Stimulated activated naive CD8-positive, alpha-beta T cell treated with anti-CD3 and anti-CD28 coated beads, Interleukin-15, amount 100 ng/mL, for 72 hours (primary cell): ENCODE results near the gene SCGB3A2.

Experiments used
- ATAC-seq: fragments of 150-1000 bp; cut with Tn5 transposase; 2 replicates; pipeline ENCODE4 v1.10.0; 2021; ENCODE audit warnings: mild to moderate bottlenecking, moderate library complexity
- DNase-seq, 2 donors: peaks; one replicate each; pipeline ENCODE4 v3.0.0; 2021 to 2022
- H3K27ac Mint-ChIP-seq, 2 donors: one replicate each; pipeline ENCODE4 v1.8.0; 2022; ENCODE audit warnings: mild to moderate bottlenecking in 2 of 2, mixed read lengths in 2 of 2, moderate library complexity in 2 of 2
- H3K27me3 Mint-ChIP-seq: one replicate; pipeline ENCODE4 v1.8.0; 2022; ENCODE audit warnings: mixed read lengths
- H3K4me1 Mint-ChIP-seq: one replicate; pipeline ENCODE4 v1.8.0; 2022; ENCODE audit warnings: mild to moderate bottlenecking, mixed read lengths
- H3K4me3 Mint-ChIP-seq, 2 donors: one replicate each; pipeline ENCODE4 v1.8.0; 2022; ENCODE audit warnings: mild to moderate bottlenecking in 2 of 2, mixed read lengths in 2 of 2, moderate library complexity in 1 of 2
- H3K9me3 Mint-ChIP-seq, 2 donors: one replicate each; pipeline ENCODE4 v1.8.0; 2022; ENCODE audit warnings: mixed read lengths in 2 of 2

SCGB3A2 gene, protein sequence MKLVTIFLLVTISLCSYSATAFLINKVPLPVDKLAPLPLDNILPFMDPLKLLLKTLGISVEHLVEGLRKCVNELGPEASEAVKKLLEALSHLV

DNA sequence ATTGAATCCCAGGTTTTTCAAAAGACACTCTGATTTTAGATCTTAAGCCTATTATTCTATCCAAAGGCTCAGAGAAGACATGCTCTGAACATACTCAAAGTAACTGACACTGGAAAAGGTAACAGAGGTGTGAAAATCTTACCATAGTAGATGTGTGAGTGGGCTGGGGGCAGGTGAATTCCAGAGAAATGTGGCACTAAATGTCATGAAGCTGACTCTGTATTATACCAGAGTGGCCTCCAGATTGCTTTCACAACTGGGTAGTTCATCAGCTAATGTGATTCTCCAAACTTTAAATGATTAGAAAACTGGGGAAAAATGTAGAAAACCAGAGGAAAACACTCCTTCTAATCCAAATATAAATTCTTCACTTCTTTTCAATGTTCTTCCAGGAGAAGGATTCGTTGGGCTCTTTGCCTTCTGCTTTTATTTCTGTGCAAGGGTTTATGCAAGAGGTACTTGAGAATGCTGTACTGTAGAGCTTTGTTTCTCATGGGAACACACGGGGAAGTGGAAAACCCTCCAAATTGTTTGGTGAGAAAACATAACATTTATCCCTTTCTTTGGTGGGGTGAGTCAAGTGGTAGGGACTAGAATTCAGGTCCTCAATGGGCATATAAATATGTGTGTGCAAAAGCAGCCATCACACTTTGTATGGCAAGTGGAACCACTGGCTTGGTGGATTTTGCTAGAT lies at the start of gene SCGB3A2:
TSS of gene SCGB3A2 (plus strand) at position 646 of the 694 bp plus-strand sequence. CDS start 93 bp downstream, outside the sequence.
- Mint-ChIP-seq H3K4me1 (no peaks in the 10 kb centered on the region), H3K4me3 (no peak within 1 kb of the TSS), H3K27me3 (no peaks in the 10 kb centered on the region), H3K27ac (no peak within 1 kb of the TSS), H3K9me3 (no peaks in the 10 kb centered on the region)
- ATAC-seq: no peak
- no peak for DNase-seq

DNA sequence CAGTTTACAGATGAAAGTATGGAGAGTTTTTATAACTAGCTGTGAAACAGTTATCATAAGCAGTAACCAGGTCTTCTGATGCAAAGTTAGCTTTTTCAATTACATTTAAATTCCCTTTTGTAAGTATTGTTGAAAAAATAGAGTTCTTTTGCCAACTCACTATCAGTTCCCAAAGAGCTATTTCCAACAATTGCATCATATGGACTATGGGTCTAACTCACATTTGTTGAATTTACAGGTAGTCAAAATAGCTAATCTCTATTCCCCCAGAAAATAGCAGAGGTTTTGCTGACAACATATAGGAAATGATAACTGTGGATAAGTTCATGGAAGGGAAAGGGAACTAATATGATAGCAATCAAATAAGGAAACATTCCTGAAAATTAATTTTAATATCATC lies 48.5 kb upstream of the SCGB3A2 start:
- ATAC-seq: no peak
- no peak for DNase-seq
- Mint-ChIP-seq H3K27ac (peak overlapping the region in 1 of 2 donors; percentile 81), H3K27me3 (peaks cover 24% of the 10 kb centered on the region), H3K9me3 (no peaks in the 10 kb centered on the region), H3K4me1 (no peaks in the 10 kb centered on the region), H3K4me3 (no peak overlapping the region)

DNA sequence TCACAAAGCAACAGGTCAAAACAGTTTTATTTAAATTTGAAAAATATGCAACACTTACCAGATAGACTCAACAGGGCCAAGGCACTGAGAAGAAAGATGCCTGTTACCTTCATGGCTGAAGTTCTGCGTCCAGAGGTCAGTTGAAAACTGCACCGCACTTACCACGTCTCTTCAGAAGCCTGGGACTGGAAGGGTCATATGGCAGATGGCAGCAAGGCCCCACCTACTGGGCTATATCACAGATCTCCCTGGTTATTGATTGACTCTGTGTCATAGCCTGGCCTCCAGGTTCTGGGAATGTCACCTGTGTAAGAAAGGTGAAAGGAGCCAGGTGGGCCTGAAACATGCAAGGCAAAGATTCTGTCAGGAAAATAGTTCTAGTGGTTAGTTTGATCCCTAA lies 47.0 kb upstream of the SCGB3A2 start, which contains the start of gene SPINK1:
TSS of gene SPINK1 (minus strand) at position 207 of the 400 bp plus-strand sequence. CDS start at position 113, 94 bp downstream.
- ATAC-seq: no peak
- no peak for DNase-seq
- H3K4me1 Mint-ChIP-seq: no peaks in the 10 kb centered on the region
- H3K4me3 Mint-ChIP-seq: no peak within 1 kb of the TSS
- H3K9me3 Mint-ChIP-seq: no peaks in the 10 kb centered on the region
- H3K27me3 Mint-ChIP-seq: peaks cover 24% of the 10 kb centered on the region
- no peak within 1 kb of the TSS for H3K27ac Mint-ChIP-seq

DNA sequence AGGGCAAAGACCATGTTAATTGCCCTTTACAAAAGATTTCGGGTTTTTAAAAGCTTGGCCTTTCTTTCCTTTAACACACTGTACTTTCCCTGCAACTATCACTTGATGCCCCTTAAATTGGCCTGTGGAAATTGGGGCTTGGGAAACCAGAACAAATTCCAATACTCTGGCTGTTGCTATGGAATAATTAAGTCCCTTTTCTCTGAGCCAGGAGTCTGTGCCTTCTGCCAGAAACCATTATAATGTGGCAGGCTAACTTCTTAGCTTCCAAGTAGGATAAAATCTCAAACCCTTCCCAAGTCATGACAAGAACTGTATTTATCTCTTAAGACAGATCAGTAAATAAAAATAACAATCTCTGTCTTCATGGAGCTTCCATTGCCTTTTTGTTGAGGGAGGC lies 46.0 kb upstream of the SCGB3A2 start:
- DNase-seq (no peak), ATAC-seq (no peak)
- H3K27me3 Mint-ChIP-seq: peaks cover 24% of the 10 kb centered on the region
- no peak overlapping the region for H3K4me3 Mint-ChIP-seq
- H3K9me3 Mint-ChIP-seq: no peaks in the 10 kb centered on the region
- H3K4me1 Mint-ChIP-seq: no peaks in the 10 kb centered on the region
- H3K27ac Mint-ChIP-seq: no peak overlapping the region

DNA sequence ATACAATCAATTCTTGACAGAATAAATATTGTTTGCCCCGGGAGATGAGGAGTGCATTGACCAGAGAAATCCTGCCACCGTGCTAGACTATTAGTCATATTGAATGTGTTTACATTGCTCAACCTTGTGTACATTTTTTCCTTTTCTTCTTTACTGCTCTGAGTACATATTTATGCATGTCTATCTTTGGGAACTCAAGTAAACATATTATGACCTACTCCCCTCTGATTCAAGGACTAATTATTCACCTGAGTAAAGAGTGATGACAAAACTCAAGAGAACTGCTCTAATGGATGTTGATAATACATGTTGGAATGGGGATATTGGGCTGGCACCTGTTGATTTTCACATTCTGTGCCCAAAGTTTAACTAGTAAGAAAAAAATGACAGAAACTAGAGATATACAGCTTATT lies 43.1 kb upstream of the SCGB3A2 start:
- Mint-ChIP-seq H3K27me3 (peaks cover under 1% of the 10 kb centered on the region), H3K4me3 (no peak overlapping the region), H3K27ac (no peak overlapping the region), H3K4me1 (no peaks in the 10 kb centered on the region), H3K9me3 (no peaks in the 10 kb centered on the region)
- DNase-seq (no peak), ATAC-seq (no peak)

DNA sequence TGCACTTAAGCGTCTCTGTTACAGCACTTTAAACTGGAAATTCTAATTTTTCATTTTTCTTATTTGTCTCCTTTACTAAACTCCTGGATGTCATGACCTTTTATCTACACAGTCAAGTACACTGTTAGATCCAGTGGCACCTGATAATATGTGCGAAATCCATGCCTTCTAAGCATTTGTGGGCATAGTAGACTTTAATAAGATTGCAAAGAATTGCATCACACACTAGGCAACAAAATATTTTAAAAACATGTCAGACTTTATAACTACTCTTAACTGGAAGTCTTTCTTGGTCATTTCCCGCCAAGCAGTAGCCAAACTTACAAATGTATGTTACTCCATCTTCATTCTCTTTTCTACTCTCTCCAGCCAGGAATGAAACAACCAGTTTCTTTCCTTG lies 42.1 kb upstream of the SCGB3A2 start:
- H3K27me3 Mint-ChIP-seq: no peaks in the 10 kb centered on the region

DNA sequence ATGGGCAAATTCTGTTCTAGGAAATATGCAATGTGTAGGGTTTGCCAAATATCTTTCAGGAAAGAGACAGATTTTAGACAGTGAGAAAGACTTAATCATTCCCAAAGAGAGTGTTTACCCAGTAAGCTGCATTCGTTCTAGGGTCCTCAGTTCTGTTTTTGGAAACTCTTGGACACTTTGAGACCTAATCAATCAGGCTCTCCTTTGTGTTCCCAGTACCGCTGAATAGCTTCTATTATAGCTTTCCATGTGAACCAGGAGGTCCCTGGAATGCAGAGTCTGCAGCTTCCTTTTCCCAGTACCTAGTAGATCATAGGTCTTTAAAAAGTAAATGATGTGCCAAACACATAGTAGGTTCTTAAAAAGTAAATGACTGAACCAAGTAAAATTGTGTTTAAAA lies 35.6 kb upstream of the SCGB3A2 start:
- Mint-ChIP-seq H3K4me1 (no peaks in the 10 kb centered on the region), H3K4me3 (no peak overlapping the region), H3K27me3 (peaks cover 8% of the 10 kb centered on the region), H3K27ac (no peak overlapping the region), H3K9me3 (no peaks in the 10 kb centered on the region)
- DNase-seq (no peak), ATAC-seq (no peak)

More for the DNA sequence above, 42.1 kb upstream of the SCGB3A2 start:
- Mint-ChIP-seq H3K4me1 (no peaks in the 10 kb centered on the region), H3K9me3 (no peaks in the 10 kb centered on the region), H3K4me3 (no peak overlapping the region), H3K27ac (no peak overlapping the region)
- no peak for DNase-seq
- ATAC-seq: no peak

DNA sequence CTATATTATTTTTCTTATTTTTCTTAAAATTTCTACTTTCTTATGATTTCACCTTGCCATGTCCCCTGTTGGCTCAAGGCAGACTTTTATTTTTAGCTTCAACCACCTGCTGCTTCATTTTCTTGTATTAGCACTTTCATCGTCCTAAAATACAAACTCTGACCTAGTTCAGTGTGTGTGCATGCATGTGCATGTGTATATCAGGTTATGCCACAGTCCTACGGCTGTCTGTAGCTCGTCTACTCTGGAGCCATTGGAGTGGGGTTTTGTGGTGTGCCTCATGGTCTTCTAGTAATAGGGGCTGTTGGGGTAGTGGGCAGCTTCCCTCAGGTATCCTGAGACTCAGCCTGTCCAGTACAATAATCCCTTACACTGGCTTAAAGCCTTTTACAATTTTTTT lies 33.7 kb upstream of the SCGB3A2 start:
- Mint-ChIP-seq H3K27me3 (peaks cover 8% of the 10 kb centered on the region), H3K4me3 (no peak overlapping the region), H3K27ac (no peak overlapping the region), H3K9me3 (no peaks in the 10 kb centered on the region), H3K4me1 (no peaks in the 10 kb centered on the region)
- DNase-seq (no peak), ATAC-seq (no peak)

DNA sequence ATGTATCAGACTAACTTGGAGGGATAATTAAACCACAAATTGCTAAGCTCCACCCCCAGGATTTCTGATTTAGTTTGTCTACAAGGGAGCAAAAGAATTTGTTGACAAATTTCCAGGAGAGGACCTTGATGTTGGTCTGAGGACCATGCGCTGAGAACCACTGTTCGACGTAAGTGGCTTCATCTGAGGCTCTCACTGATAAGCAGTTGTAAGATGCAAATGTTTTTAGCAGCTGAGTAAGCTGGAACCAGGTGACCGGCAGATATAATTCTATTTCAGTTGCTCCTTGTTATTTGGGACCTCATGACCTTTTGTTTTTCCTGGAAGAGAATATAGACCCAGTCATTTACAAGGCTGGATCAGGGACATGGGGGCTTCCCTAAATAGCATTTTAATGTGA lies 32.9 kb upstream of the SCGB3A2 start:
- peaks cover 8% of the 10 kb centered on the region for H3K27me3 Mint-ChIP-seq
- H3K27ac Mint-ChIP-seq: no peak overlapping the region
- DNase-seq (no peak), ATAC-seq (no peak)
- H3K9me3 Mint-ChIP-seq: no peaks in the 10 kb centered on the region
- no peaks in the 10 kb centered on the region for H3K4me1 Mint-ChIP-seq
- no peak overlapping the region for H3K4me3 Mint-ChIP-seq

DNA sequence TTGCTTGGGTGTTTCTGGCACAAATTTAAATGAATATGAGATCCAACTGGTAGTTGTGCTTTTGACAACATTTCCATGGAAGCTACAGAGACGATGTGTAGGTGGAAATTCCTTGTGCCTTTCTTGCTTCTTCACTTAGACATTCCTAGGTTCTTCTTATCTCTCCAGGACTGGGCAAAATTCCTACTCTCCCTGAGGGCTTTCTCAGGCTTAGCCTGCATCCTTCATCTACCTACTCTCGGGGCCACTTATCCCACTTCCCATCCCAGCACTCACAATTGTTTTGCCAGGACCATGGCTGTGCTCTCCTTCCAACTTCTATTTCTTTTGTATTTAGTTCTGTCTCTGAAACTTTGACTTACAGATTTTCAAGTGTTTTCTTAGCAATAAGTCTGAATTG lies 29.3 kb upstream of the SCGB3A2 start:
- Mint-ChIP-seq H3K27ac (no peak overlapping the region), H3K4me3 (no peak overlapping the region), H3K27me3 (peaks cover 8% of the 10 kb centered on the region), H3K9me3 (no peaks in the 10 kb centered on the region), H3K4me1 (no peaks in the 10 kb centered on the region)
- ATAC-seq: no peak
- no peak for DNase-seq

DNA sequence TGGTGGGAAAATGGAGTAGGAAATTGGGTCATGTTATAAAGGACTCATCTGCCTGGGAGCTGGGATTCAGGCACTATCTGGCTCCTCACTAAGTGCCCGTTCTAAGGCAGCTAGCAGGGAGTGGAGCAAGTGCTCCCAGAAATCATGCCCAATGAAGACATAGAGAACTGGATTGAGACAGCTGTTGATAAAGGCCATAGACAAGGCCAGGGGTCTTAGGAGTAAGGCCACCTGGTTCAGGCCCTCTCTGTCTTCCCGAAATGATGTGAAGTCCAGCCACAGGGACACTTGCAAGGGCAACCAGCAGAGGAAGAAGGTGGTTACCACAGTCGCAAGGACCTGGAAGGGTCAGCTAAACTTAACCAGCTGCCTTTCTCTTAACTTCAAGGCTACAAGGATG lies 26.9 kb upstream of the SCGB3A2 start:
- H3K4me3 Mint-ChIP-seq: no peak overlapping the region
- no peak overlapping the region for H3K27ac Mint-ChIP-seq
- peaks cover 8% of the 10 kb centered on the region for H3K27me3 Mint-ChIP-seq
- ATAC-seq: no peak
- H3K9me3 Mint-ChIP-seq: no peaks in the 10 kb centered on the region
- no peak for DNase-seq
- H3K4me1 Mint-ChIP-seq: no peaks in the 10 kb centered on the region

DNA sequence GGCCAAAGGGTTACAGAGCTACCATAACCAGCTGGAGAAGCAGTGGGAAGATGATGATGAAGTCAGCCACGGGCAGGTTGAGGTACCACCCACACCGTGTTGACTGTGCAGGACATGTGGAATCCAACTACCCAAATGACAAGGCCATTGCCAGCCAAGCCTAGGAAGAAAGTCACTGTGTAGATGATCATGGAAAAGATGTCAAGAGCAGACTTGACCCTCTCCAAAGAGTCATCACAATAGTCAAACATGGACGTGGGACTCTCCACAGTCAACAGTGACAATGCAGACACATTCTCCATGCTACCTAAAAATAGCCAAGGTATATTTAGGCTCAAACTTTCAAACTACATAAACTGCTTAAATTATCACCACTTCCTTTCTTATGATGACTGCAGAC lies 26.1 kb upstream of the SCGB3A2 start:
- Mint-ChIP-seq H3K27ac (no peak overlapping the region), H3K27me3 (peaks cover 8% of the 10 kb centered on the region), H3K4me3 (no peak overlapping the region), H3K9me3 (no peaks in the 10 kb centered on the region), H3K4me1 (no peaks in the 10 kb centered on the region)
- DNase-seq (no peak), ATAC-seq (peak; percentile 15)

DNA sequence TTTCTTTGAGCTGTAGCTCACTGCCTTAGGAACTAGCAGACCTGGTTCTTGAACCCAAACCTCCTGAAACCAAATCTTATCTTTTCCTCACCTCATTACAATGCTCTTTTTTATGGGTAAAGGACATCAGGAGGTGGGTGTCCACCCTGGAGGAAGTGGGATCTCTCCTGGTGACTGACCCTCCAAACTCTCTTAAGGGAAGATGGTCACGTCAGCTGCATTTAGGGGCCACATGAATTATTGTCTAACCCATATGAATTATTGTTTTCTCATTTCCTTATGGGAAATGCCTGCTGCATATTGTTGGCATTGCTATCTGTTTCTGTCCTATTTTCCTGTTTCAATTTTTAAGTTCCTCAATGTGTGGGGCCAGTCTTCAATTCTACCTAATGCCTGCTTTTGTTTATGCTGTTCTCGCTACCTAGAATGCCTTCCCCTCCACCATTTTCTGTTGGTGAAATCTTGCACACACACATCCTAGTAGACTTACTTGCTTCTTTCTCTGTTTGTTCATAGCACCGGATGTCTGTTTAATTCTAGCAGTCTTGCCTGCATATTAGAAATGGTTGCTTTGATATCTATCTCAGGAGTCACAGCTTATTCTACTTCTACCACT lies 25.0 kb upstream of the SCGB3A2 start:
- DNase-seq: no peak
- Mint-ChIP-seq H3K27me3 (peaks cover 8% of the 10 kb centered on the region), H3K4me1 (no peaks in the 10 kb centered on the region), H3K9me3 (no peaks in the 10 kb centered on the region), H3K27ac (no peak overlapping the region), H3K4me3 (no peak overlapping the region)
- ATAC-seq: no peak

DNA sequence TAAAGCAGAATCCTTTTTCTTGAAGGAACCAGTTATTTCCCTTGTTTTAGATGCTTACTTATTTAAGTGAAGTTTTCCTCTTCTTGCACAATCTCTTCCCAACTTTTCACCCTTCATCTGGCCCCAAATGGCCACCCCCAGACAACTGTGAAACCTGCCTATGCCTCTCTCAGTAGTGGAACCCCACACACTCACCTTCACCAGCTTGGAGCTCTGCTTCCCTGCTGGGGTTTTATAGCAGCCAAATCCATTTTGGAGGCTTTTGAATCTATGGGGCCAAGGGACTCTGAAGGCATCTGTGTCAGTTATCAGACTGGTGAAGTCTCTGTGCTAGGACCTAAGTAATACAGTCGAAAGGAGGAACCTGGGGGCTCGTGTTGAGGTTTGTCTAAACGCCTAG lies 24.2 kb upstream of the SCGB3A2 start:
- ATAC-seq (no peak), DNase-seq (no peak)
- Mint-ChIP-seq H3K4me3 (no peak overlapping the region), H3K27me3 (peaks cover 8% of the 10 kb centered on the region), H3K9me3 (no peaks in the 10 kb centered on the region), H3K27ac (no peak overlapping the region), H3K4me1 (no peaks in the 10 kb centered on the region)

DNA sequence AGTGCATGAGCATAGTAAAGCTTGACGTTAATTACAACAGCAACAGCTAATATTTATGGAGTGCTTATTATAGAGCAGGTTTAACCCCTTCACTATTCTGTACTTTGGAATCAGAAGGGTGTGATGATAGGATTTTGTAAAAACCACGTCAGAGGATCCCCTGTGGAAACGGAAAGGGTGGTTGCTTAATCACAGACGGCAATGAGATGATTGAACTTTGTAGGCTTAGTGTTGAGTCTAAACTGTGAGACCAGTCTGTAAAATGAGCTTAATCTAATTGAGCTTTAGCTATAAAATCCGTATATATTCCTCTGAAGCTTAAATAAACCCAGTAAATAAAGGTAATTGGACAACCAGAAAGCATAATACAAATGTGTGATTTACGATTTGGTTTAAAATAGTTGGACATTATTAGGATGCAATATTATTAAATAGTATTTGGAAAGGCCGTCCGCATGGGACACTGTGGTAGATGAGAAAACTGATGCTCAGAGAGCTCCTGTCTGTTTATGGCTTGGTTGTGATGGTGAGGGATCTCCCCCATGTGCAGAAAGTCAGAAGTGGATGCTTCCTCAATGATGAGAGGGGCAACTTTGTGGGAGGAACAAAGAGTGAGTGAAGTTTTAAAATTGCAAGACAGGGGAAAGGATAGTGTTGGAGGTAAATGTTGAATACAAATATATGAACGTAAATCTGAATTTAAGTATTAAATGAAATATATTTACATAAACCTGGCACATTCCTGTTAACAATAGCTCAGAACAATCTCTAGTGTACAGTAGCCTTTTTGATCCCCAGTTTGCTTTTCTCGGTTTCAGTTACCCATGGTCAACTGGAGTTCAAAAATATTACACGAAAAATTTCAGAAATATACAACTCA lies 23.4 kb upstream of the SCGB3A2 start:
- Mint-ChIP-seq H3K9me3 (no peaks in the 10 kb centered on the region), H3K27me3 (peaks cover 8% of the 10 kb centered on the region), H3K4me3 (no peak overlapping the region), H3K27ac (no peak overlapping the region), H3K4me1 (no peaks in the 10 kb centered on the region)
- ATAC-seq: no peak
- DNase-seq: no peak

DNA sequence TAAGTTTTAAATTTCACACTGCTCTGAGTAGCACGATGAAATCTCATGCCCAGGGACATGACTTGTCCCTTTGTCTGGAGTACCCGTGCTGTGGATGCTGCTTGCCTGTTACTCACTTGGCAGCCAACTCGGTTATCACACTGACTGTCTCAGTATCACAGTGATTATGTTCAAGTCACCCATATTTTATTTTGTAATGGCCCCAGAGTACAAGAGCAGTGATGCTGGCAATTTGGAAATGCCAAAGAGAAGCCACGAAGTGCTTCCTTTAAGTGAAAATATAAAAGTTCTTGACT lies 22.8 kb upstream of the SCGB3A2 start:
- Mint-ChIP-seq H3K9me3 (no peaks in the 10 kb centered on the region), H3K4me1 (no peaks in the 10 kb centered on the region), H3K27ac (no peak overlapping the region), H3K27me3 (peaks cover 8% of the 10 kb centered on the region), H3K4me3 (no peak overlapping the region)
- DNase-seq (no peak), ATAC-seq (no peak)
